AG09319 (cell line): ENCODE results near the gene HDAC8.
"Not testable (repeated sequence)": the region's sequence is repeated elsewhere in the genome, so short reads cannot be mapped to it uniquely, and the experiment has no call there.

Experiments
- DNase-seq: peaks from one replicate; pipeline ENCODE4 v3.0.0-alpha.2; 2010; ENCODE audit warnings: low read depth; ENCODE audit errors: extremely low read depth
- TF ChIP-seq, protein P1 (sequence below): IDR thresholded peaks from 2 replicates; pipeline ENCODE4 v1.5.1; 2011; ENCODE audit warnings: low read depth, mild to moderate bottlenecking, inconsistent platforms, low read length, moderate library complexity

HDAC8 gene

GRCh38 chrX:72566448-72566847, 6.2 kb downstream of the HDAC8 start:
- no peak for DNase-seq
- TF ChIP-seq, protein P1, sequence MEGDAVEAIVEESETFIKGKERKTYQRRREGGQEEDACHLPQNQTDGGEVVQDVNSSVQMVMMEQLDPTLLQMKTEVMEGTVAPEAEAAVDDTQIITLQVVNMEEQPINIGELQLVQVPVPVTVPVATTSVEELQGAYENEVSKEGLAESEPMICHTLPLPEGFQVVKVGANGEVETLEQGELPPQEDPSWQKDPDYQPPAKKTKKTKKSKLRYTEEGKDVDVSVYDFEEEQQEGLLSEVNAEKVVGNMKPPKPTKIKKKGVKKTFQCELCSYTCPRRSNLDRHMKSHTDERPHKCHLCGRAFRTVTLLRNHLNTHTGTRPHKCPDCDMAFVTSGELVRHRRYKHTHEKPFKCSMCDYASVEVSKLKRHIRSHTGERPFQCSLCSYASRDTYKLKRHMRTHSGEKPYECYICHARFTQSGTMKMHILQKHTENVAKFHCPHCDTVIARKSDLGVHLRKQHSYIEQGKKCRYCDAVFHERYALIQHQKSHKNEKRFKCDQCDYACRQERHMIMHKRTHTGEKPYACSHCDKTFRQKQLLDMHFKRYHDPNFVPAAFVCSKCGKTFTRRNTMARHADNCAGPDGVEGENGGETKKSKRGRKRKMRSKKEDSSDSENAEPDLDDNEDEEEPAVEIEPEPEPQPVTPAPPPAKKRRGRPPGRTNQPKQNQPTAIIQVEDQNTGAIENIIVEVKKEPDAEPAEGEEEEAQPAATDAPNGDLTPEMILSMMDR = no peak

- DNase-seq = not testable (repeated sequence)
These were observed 13.0 kb downstream of the HDAC8 start for GRCh38 chrX:72559655-72560054.

DNA sequence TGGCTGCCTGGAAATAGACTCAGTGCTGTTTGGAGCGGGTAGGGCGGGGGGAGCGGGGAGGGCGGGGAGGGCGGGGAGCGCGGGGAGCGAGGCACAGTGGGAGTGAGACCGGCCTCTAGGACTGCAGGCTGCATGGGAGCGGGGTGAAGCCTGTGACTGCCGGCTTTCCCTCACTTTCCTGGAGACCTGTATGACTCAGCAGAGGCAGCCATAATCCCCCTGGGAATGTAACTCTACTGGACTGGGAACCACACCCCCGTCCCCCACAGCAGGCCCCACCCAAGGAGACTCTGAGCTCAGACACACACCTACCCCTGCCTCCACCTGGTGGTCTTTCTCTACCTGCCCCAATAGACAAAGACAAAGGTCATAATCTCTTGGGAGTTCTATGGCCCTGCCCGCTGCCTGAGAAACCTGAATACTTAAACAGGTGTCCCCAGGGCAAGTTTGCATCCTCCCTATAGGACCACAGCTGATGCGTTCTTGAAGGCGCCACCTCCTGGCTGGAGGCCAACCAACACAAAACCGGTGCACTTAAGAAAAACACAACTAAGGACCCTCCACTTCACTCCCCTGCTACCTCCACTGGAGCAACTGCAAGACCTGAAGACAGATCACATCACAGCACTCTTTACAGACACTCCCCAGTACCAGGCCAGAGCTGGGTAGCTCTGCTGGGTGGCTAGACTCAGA, 18.0 kb downstream of the HDAC8 start:
- DNase-seq = no peak
- TF ChIP-seq, protein P1 = no peak

DNA sequence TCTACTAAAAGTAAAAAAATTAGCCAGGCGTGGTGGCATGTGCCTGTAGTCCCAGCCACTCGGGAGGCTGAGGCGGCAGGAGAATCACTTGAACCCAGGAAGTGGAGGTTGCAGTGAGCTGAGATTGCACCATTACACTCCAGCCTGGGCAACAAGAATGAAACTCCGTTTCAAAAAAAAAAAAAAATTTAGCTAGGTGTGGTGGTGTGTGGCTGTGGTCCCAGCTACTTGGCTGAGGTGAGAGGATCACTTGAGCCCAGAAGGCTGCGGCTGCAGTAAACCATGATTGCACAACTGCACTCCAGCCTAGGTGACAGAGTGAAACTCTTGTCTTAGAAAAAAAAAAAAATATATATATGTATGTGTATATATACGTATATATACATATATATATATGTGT, 20.2 kb downstream of the HDAC8 start:
- DNase-seq = not testable (repeated sequence)

DNA sequence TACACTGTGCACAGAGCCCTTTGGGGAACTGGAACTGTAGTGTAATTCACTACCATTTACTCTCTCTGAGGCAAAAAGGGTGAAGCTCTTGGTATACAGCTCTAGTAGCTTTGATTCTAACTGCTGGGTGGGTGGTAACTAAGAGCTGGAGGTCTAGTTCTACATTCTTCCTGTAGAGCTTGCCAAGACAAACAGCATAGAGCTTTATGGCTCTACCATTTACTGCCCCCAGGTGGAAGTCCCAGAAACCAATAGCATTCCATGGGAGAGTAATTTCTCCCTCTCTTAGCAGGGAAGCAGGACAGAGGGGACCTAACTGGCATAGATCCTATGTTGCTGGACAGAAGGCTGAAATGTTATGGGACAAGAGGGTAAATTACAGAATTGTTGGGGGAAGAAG, 26.7 kb downstream of the HDAC8 start:
- DNase-seq = no peak
- TF ChIP-seq, protein P1 = no peak

DNA sequence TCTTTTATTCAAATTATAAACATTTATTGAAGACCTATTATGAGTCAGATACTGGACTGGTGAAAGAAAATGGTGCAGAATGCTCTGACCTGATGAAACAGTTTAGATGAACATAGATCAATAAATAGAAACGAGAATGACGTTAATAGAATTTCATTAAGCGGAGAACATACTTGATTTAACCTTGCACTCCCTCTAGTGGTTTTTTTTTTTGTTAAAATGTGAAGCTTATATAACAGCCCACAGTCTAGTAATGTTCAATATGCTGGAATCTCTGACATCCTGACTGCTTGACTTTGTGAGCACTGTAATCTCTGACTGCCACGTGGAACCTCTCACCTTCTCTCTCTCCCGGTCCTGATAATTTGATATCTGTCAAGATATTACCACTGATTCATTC, 32.3 kb downstream of the HDAC8 start:
- peak; percentile 14 for DNase-seq

DNA sequence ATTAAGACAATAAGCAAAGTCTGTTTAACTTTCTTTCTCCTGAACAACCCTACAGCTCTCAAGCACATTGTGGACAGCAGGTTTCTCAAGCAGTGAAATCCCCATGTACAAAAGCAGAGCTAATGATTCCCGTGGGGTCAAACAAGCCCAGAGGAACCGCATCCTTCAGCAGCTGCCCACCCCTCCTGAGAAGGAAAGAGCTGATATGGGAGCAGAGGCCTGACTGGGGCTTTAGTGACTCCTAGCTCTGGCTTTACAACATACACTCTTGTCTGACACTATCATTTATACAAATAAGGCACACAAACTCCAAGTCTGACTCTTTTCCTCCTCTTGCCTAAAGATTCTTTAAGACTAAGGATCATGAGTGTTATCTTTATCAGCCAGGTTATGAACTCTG, 32.8 kb downstream of the HDAC8 start:
- TF ChIP-seq, protein P1 = no peak
- no peak for DNase-seq

More for the DNA sequence above, 32.3 kb downstream of the HDAC8 start:
- TF ChIP-seq, protein P1 = peak; percentile 28

GRCh38 chrX:72536542-72536941, 36.1 kb downstream of the HDAC8 start:
- no peak for DNase-seq
- TF ChIP-seq, protein P1 = no peak
